SK-N-SH treated with all-trans-retinoic acid at 6 μM for 48 hours (cell line): ENCODE measurements around the gene DAPL1.

Experiments used
- ATAC-seq: fragments of 200-7000 bp; cut with Tn5 transposase; 3 replicates; pipeline ENCODE4 v1.9.1; 2020; ENCODE audit warnings: mild to moderate bottlenecking, moderate library complexity
- ARNTL ChIP-seq: fragments of 450-650 bp; formaldehyde crosslinking; IDR thresholded peaks from 2 replicates; pipeline ENCODE4 v1.5.0; 2020; ENCODE audit warnings: low read depth, mild to moderate bottlenecking, moderate library complexity, borderline replicate concordance
- BACH2 ChIP-seq: fragments of 250-450 bp; sonication (Bioruptor Pico); IDR thresholded peaks from 2 replicates; pipeline ENCODE4 v1.9.0; 2021; ENCODE audit warnings: mild to moderate bottlenecking, borderline replicate concordance
- CREB5 ChIP-seq: fragments of 250-450 bp; sonication (Bioruptor Pico); IDR thresholded peaks from 2 replicates; pipeline ENCODE4 v1.5.1; 2020; ENCODE audit warnings: low read depth, mild to moderate bottlenecking, moderate library complexity
- CSDC2 ChIP-seq: fragments of 250-450 bp; sonication (Bioruptor Pico); IDR thresholded peaks from 2 replicates; pipeline ENCODE4 v1.5.0; 2020; ENCODE audit warnings: mild to moderate bottlenecking, moderate library complexity
- CSRNP3 ChIP-seq: fragments of 250-450 bp; sonication (Bioruptor Pico); IDR thresholded peaks from 2 replicates; pipeline ENCODE4 v1.5.1; 2021; ENCODE audit warnings: mild to moderate bottlenecking, moderate library complexity
- ESRRG ChIP-seq: fragments of 250-450 bp; sonication (Bioruptor Pico); IDR thresholded peaks from 2 replicates; pipeline ENCODE4 v1.6.1; 2021; ENCODE audit warnings: mild to moderate bottlenecking
- GLIS3 ChIP-seq: fragments of 250-450 bp; sonication (Bioruptor Pico); IDR thresholded peaks from 2 replicates; pipeline ENCODE4 v1.5.0; 2020; ENCODE audit warnings: mild to moderate bottlenecking, moderate library complexity
- ISL1 ChIP-seq: fragments of 250-450 bp; sonication (Bioruptor Pico); IDR thresholded peaks from 2 replicates; pipeline ENCODE4 v2.1.2; 2022; ENCODE audit warnings: mild to moderate bottlenecking, moderate library complexity
- OSR1 ChIP-seq: fragments of 250-450 bp; sonication (Bioruptor Pico); IDR thresholded peaks from 2 replicates; pipeline ENCODE4 v1.8.0; 2022; ENCODE audit warnings: moderate library complexity, mild to moderate bottlenecking, inconsistent platforms
- PATZ1 ChIP-seq: fragments of 250-450 bp; sonication (Bioruptor Pico); IDR thresholded peaks from 2 replicates; pipeline ENCODE4 v1.8.0; 2020; ENCODE audit warnings: mild to moderate bottlenecking, moderate library complexity, borderline replicate concordance
- POU6F1 ChIP-seq: fragments of 250-450 bp; sonication (Bioruptor Pico); IDR thresholded peaks from 2 replicates; pipeline ENCODE4 v1.8.0; 2021; ENCODE audit warnings: low read depth, mild to moderate bottlenecking, moderate library complexity, borderline replicate concordance
- PPARA ChIP-seq: fragments of 250-450 bp; sonication (Bioruptor Pico); IDR thresholded peaks from 2 replicates; pipeline ENCODE4 v1.5.0; 2020; ENCODE audit warnings: mild to moderate bottlenecking, borderline replicate concordance
- RARB ChIP-seq: fragments of 250-450 bp; sonication (Bioruptor Pico); IDR thresholded peaks from 2 replicates; pipeline ENCODE4 v1.8.0; 2021; ENCODE audit warnings: mild to moderate bottlenecking, moderate library complexity
- SNAI2 ChIP-seq: fragments of 250-450 bp; sonication (Bioruptor Pico); IDR thresholded peaks from 2 replicates; pipeline ENCODE4 v1.5.0; 2020; ENCODE audit warnings: mild to moderate bottlenecking, moderate library complexity
- TCF4 ChIP-seq: fragments of 250-450 bp; sonication (Bioruptor Pico); IDR thresholded peaks from 2 replicates; pipeline ENCODE4 v1.8.0; 2021; ENCODE audit warnings: mild to moderate bottlenecking, moderate library complexity, borderline replicate concordance
- TOX ChIP-seq: fragments of 250-450 bp; sonication (Bioruptor Pico); IDR thresholded peaks from 2 replicates; pipeline ENCODE4 v1.8.0; 2021; ENCODE audit warnings: mild to moderate bottlenecking, moderate library complexity, borderline replicate concordance
- TSHZ2 ChIP-seq: fragments of 250-450 bp; sonication (Bioruptor Pico); IDR thresholded peaks from 2 replicates; pipeline ENCODE4 v1.5.0; 2020; ENCODE audit warnings: mild to moderate bottlenecking, moderate library complexity
- ZC3H10 ChIP-seq: fragments of 250-450 bp; sonication (Bioruptor Pico); IDR thresholded peaks from 2 replicates; pipeline ENCODE4 v1.5.1; 2021; ENCODE audit warnings: mild to moderate bottlenecking, moderate library complexity
- ZFP3 ChIP-seq: fragments of 250-450 bp; sonication (Bioruptor Pico); IDR thresholded peaks from 2 replicates; pipeline ENCODE4 v1.5.0; 2020; ENCODE audit warnings: mild to moderate bottlenecking, moderate library complexity
- ZFP30 ChIP-seq: fragments of 450-650 bp; formaldehyde crosslinking; IDR thresholded peaks from 2 replicates; pipeline ENCODE4 v1.5.0; 2022; ENCODE audit warnings: mild to moderate bottlenecking, moderate library complexity
- ZNF565 ChIP-seq: fragments of 450-650 bp; formaldehyde crosslinking; conservative IDR thresholded peaks from 2 replicates; pipeline ENCODE4 v1.5.0; 2020; ENCODE audit warnings: low read depth, mild to moderate bottlenecking, moderate library complexity
- ZNF70 ChIP-seq: fragments of 450-650 bp; formaldehyde crosslinking; IDR thresholded peaks from 2 replicates; pipeline ENCODE4 v1.5.0; 2020; ENCODE audit warnings: mild to moderate bottlenecking, moderate library complexity
- ZNF8 ChIP-seq: fragments of 450-650 bp; formaldehyde crosslinking; IDR thresholded peaks from 2 replicates; pipeline ENCODE4 v1.5.0; 2020; ENCODE audit warnings: mild to moderate bottlenecking, moderate library complexity

Gene DAPL1

GRCh38 chr2:158815166-158815565 lies 20.0 kb downstream of the DAPL1 start:
- ATAC-seq = no peak
- TF ChIP-seq ZNF565 (no peak), ESRRG (no peak), GLIS3 (no peak), TCF4 (CRISPR knock-in tag) (no peak), PATZ1 (CRISPR knock-in tag) (no peak), ARNTL (CRISPR knock-in tag) (no peak), ZNF8 (CRISPR knock-in tag) (no peak), RARB (CRISPR knock-in tag) (no peak), ISL1 (no peak), CSDC2 (CRISPR knock-in tag) (no peak), CSRNP3 (no peak), SNAI2 (CRISPR knock-in tag) (no peak), ZNF70 (CRISPR knock-in tag) (no peak), ZFP3 (CRISPR knock-in tag) (no peak), PPARA (CRISPR knock-in tag) (no peak), CREB5 (CRISPR knock-in tag) (no peak), POU6F1 (no peak), ZFP30 (no peak)
- TF ChIP-seq, all 23 proteins: peak for 0

GRCh38 chr2:158815658-158816057 lies 20.5 kb downstream of the DAPL1 start:
- no peak for TF ChIP-seq BACH2 (CRISPR knock-in tag)
- no peak for TF ChIP-seq ZNF8 (CRISPR knock-in tag)
- TF ChIP-seq RARB (CRISPR knock-in tag) = no peak
- no peak for TF ChIP-seq ZC3H10 (CRISPR knock-in tag)
- TF ChIP-seq CREB5 (CRISPR knock-in tag) = no peak
- no peak for TF ChIP-seq GLIS3
- TF ChIP-seq POU6F1 = no peak
- TF ChIP-seq ZFP30 = no peak
- no peak for TF ChIP-seq ESRRG
- TF ChIP-seq TSHZ2 (CRISPR knock-in tag) = no peak
- TF ChIP-seq CSDC2 (CRISPR knock-in tag) = no peak
- TF ChIP-seq ZNF70 (CRISPR knock-in tag) = no peak
- TF ChIP-seq PATZ1 (CRISPR knock-in tag) = no peak
- TF ChIP-seq TOX (CRISPR knock-in tag) = no peak
- TF ChIP-seq ZNF565 = no peak
- TF ChIP-seq ZFP3 (CRISPR knock-in tag) = no peak
- TF ChIP-seq OSR1 (CRISPR knock-in tag) = no peak
- TF ChIP-seq ISL1 = no peak
- no peak for TF ChIP-seq CSRNP3
- TF ChIP-seq SNAI2 (CRISPR knock-in tag) = no peak

More at GRCh38 chr2:158815658-158816057, 20.5 kb downstream of the DAPL1 start:
- no peak for ATAC-seq
